SK-MEL-5 (cell line): ENCODE data around the gene MYO6. TPM values are rescaled to one million over a fixed set of nuclear protein-coding genes. Genes with fewer than 3 reads are reported as not detected.

Source experiments
- DNase-seq: peaks from one replicate; pipeline ENCODE4 v3.0.0-alpha.2; 2016; ENCODE audit warnings: low read depth, low spot score
- in situ Hi-C: cut with HindIII; loops from 2 replicates; pipeline ENCODE4 v1.10.0; 2016; ENCODE audit warnings: low sequenced_read_pairs, high pct_unique_total_duplicates, low pct_unique_long_range_greater_than_20kb
- total RNA-seq: library from RNA; depleted of rRNA; stranded (reverse); fragments of >200 nt; shearing (Covaris generic); gene quantifications from 2 replicates; pipeline ENCODE4 v1.2.3, GENCODE V29; 2014

MYO6 gene
- total RNA-seq, 1 experiment from 2014 or later: 6.2 TPM

GRCh38 chr6:75808507-75808906 is 59.5 kb downstream of the MYO6 start:
- in situ Hi-C loops: no loop called here
- DNase-seq: no peak

- no peak for DNase-seq
- in situ Hi-C loops: no loop called here
Measured at GRCh38 chr6:75812560-75812959, 63.5 kb downstream of the MYO6 start.

DNA sequence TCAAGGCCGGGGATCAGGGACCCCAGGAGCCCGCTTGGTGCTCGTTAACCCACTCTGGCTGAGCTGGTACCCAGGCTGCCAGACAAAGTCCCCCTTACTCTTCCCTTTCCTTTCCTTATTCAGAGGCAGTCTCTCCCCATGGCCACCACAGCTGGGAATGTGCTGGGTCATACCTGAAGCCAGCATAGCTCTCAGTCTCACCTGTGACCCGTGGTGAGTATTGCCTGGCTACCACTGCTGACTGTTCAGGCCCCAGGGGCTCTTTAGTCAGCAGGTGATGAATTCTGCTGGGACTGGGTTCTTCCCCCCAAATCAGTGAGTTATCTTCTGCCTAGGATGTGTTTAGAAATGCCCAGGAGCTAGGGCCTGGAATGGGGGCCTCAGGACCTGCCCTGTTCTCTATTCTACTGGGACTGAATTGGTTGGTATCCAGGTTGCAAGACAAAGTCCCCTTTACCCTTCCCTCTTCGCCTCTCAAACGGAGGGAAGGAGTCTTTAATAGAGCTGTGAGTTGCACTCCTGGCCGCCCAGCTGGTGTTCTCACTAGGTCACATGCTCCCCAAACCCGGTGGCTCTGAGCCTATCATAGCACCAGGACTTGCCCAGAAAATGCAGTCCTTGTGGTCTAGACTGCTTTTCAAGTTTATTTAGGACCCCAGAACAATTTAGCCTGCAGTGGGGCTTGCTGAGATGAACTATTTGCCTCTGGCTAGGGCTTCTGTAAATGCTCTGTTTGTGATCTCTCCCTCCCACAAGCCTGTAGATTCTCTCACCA is 64.6 kb downstream of the MYO6 start:
- in situ Hi-C loops: no loop called here
- no peak for DNase-seq

- no peak for DNase-seq
- in situ Hi-C loops: no loop called here
Measured at GRCh38 chr6:75815756-75816155, 66.7 kb downstream of the MYO6 start.

- DNase-seq: no peak
- in situ Hi-C loops: no loop called here
Measured at GRCh38 chr6:75818098-75818855, 69.2 kb downstream of the MYO6 start.

DNA sequence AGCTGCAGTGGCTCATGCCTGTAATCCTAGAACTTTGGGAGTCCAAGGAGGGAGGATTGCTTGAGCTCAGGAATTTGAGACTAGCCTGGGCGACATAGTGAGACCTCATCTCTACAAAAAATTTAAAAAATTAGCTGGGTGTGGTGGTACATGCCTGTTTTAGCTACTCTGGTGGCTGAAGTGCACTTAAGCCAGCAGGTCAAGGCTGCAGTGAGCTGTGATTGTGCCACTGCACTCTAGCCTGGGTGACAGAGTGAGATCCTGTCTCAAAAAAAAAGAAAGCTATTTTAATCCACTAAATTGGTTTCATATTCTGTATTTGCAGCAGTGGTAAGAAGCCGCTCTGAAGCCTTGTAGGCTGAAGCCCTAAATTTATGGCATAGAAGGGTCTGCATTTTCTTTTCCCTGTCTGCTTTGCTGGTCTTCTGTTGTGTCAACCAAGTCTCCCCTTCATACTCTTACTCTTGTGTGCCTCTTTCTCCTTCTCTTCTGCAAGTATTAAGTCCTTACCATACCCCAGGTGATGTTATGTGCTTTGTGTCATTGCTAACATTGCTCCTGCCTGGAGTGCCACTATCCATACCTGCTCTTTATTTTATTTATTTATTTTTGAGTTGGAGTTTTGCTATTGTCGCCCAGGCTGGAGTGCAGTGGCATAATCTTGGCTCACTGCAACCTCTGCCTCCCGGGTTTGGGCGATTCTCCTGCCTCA is 70.9 kb downstream of the MYO6 start:
- in situ Hi-C loops: no loop called here
- no peak for DNase-seq

DNA sequence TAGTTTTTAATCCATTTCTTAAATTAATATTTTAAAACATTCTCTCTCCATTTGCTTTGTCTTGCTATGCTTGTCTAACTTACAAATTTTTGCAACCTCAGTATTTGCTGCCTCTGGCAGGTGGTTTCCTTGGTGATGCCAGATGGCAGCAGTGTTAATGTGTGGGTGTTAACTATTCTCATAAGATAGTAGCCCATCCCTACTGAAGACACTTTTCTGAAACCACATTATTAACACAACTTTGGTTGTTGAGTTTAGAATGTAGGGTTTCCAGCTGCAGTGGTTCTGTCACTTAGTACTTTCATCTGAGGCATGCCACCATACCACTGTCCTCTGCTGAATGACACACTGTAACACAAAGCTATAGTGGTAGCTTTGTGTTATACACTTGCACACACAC is 75.1 kb downstream of the MYO6 start:
- in situ Hi-C loops: no loop called here
- no peak for DNase-seq

DNA sequence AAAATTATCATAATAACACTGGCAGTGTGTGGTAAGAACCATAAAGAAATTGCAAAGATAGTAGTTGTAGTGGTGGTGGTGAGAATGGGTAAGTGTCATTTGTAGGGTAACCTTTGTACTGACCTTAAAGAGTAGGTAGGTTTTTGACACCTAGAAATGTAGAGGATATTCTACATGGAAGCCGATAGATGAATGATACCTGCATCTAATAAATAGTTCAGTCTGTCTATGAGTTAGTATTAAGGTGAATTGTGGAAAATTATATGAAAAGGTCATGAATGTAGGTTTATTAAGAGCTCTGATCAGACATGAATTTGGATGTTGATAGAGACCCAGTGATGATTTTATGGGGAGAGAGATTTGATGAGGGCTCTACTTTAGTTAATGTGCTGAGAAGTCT is 78.1 kb downstream of the MYO6 start:
- in situ Hi-C loops: no loop called here
- DNase-seq: no peak

DNA sequence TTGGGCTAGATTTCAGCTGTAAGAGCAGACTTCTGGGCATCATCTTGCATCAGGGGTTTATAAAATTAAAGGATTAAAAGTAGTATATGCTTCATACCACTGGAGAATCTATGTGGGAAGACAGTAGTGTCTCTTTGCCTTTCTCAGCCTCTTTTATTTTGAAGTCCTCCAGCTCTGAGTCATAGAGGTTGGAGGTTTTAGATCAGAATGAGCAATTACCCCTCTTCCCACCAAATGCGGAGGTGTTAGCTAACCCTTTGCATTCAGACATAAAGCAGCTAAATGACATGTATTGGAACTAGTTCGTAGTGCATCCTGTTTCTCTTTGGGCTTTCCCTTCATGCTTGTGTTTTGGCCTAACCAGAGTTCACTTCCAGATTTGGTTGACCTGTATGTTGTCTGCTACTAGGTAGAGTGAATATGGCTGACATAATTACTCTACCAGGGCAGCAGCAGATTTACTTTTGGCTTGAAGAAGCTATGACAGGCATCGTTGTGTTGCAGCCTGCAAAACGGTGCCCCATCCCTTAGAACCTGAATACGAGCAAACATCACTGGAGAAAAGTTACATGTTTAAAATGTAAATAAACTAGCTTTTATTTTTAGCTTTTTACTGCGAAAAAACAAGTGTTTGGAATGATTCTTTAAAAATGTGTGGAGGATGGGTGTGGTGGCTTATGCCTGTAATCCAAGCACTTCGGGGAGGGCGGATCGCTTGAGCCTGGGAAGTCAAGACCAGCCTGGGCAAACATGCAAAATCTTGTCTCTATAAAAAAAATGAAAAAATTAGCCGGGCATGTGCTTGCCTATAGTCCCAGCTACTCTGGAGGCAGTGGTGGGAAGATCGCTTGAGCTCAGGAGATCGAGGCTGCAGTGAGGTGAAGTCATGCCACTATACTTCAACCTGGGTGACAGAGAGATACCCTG is 82.2 kb downstream of the MYO6 start:
- in situ Hi-C loops: no loop called here
- DNase-seq: no peak

GRCh38 chr6:75834447-75834846 is 85.4 kb downstream of the MYO6 start:
- in situ Hi-C loops: no loop called here
- DNase-seq: no peak

DNA sequence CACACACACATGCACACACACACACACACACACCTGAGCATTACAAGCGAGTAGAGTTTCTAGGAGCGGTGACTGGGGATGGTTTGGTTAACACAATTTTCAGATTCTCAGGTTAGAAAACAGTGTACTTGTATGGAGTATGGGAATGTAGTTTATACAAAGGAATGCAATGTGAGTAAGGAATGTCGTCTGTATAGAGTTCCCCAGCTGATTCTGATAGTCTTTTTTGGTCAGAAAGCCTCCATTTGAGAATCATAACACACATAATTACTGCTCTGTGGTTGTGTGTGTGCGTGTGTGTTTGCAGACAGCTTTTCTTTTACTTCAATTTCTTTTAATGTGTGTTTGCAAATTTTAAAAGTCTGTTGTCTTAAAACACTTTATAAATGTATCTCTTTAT is 93.2 kb downstream of the MYO6 start:
- DNase-seq: no peak
- in situ Hi-C loops: no loop called here

GRCh38 chr6:75842732-75843131 is 93.7 kb downstream of the MYO6 start:
- DNase-seq: no peak
- in situ Hi-C loops: no loop called here

DNA sequence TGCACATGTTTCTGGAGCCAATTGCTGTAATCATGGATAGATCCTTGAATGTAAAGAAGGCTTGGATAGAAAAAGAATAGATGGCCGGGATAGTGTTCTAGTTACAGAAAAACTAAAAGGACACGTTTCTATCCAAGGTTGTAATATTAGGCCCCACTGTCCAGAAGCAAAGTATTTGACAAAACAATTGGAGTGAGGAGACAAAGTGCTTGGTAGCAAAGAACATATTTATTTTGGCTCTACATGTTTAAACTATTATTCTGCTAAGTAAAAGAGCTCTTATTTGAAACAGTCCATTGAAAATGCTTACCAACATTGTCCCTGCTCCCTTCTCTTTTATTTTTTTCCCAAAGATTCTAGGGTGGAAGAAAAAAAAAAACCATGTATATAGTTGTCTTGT is 94.4 kb downstream of the MYO6 start:
- in situ Hi-C loops: no loop called here
- DNase-seq: no peak

DNA sequence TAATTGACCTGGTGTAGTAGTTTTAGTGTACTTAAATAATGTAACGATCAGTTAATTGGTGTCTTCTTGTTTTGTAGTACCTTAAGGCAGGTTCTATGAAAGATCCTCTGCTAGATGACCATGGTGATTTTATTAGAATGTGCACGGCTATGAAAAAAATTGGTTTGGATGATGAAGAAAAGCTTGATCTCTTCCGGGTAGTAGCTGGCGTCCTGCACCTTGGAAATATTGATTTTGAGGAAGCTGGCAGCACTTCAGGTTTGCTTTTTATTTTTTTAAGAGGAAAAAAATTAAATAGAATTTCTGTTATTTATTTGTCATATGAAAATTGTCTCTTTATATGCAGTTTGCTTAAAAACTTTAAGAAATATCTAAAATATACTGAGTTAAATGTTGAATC is 99.2 kb downstream of the MYO6 start:
- DNase-seq: no peak
- in situ Hi-C loops: no loop called here

DNA sequence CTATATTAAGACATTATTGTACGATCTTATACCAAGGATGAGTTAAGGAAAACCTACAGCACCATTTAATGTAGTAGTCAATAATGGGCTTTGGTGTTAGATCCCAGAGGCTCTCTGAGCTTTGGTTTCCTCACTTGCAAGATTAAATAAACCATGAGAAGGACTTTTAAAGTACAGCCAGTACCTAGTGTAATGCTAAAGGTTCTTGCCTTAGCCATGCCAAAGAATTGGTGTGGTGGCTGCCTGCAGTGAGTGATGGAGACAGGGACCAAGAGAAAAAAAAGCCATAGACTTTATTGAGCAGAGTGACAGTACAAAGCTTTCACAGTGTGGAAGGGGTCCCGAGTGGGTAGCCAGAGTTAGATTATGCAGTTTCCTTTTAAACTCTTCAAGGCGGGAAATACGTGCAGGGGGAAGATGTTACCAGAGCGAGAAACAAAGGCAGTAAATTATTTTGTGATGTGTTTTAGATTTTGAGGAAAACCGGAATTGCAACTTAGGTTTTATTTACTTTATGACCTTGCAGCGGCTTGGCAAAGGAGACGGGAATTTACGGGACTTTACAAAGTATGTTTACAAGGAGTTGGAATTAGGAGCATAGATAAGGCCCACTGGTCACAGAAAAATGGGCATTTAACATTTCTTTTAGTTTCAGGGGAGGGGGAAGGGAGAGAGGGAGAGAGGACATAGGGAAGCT is 100.4 kb downstream of the MYO6 start:
- in situ Hi-C loops: no loop called here
- no peak for DNase-seq

DNA sequence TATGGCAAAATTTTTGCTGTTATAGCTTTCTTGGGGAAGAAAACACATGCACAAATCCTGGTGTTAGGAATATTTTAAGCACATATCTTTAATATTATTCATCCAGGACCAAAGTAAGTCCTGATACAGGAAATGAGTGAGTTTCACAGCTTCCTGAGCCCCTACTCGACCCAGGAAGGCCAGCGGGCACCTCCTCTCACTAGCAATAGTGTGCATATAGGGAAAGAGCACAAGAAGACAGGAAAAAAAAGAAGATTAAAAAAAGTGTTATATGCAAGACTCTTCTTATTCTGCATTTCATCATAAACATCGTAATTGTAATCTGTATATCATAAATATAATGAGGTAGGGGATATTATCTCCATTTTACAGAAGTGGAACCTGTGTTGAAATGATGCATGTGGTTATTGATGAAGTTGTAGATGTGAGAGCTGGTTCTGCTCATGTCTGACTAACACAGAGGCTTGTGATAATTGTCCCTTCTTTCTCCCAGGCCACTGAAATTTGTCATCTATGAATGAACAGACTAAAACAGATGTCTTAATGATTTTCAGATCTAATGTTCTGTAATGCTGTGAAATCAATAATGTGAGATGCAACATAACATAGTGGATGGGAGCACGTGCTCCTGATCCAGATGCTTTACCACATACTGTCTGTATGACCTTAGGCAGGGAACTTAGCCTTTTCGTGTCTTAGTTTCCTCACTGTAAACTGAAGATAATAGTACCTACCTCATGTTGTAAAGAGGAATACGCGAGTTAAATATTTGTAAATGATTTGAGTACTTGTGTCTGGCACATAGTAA is 101.2 kb downstream of the MYO6 start:
- DNase-seq: no peak
- in situ Hi-C loops: no loop called here
